ENCODE measurements around the gene GANC. TPM values are rescaled to one million over a fixed set of nuclear protein-coding genes. Genes with fewer than 3 reads are reported as not detected.

The GANC gene
- total RNA-seq, 1 donor from 2014 or later: 12.5 TPM

GRCh38 chr15:42359985-42360384, 87.0 kb downstream of the GANC start:
- H3K4me1 Mint-ChIP-seq (ENCODE audit: low read depth, unreplicated experiment): peaks cover 3% of the 10 kb centered on the region
- FAIRE-seq (no peak), DNase-seq (ENCODE audit: low read depth) (no peak)
- H3K4me2 ChIP-seq (ENCODE audit: low read length): no peak overlapping the region
- H3K9me3 ChIP-seq (ENCODE audit: insufficient read depth, low read depth, low read length): no peaks in the 10 kb centered on the region
- H3K27me3 Mint-ChIP-seq (ENCODE audit: low read depth, unreplicated experiment): peaks cover 4% of the 10 kb centered on the region
- no peaks in the 10 kb centered on the region for H3K36me3 ChIP-seq (ENCODE audit: insufficient read depth, low read length)
- TF ChIP-seq EZH2 (IDR thresholded peaks at IDR 0.05; ENCODE audit: insufficient read depth, low read length) (no peak), CTCF (IDR thresholded peaks at IDR 0.05; ENCODE audit: insufficient read depth, low read depth, low read length) (no peak)
- H3K27ac Mint-ChIP-seq (ENCODE audit: unreplicated experiment): no peak overlapping the region
- no peak overlapping the region for H3K9ac ChIP-seq (ENCODE audit: low read length)
- peaks cover 3% of the 10 kb centered on the region for H3K36me3 Mint-ChIP-seq (ENCODE audit: low read depth, unreplicated experiment)
- H3K4me3 ChIP-seq (ENCODE audit: insufficient read depth, low read depth, low read length): no peak overlapping the region
- no peaks in the 10 kb centered on the region for H3K79me2 ChIP-seq (ENCODE audit: insufficient read depth, low read length)
- no peaks in the 10 kb centered on the region for H3K4me1 ChIP-seq (ENCODE audit: insufficient read depth, low read length)
- no peak overlapping the region for H2AFZ ChIP-seq (ENCODE audit: low read depth, low read length)
- no peak overlapping the region for H3K4me3 Mint-ChIP-seq (ENCODE audit: unreplicated experiment)
- H3K27me3 ChIP-seq (ENCODE audit: insufficient read depth, low read length): no peaks in the 10 kb centered on the region
- H3K9me3 Mint-ChIP-seq (ENCODE audit: unreplicated experiment): no peaks in the 10 kb centered on the region
- H3K27ac ChIP-seq (ENCODE audit: low read depth, low read length): no peak overlapping the region
- H4K20me1 ChIP-seq (ENCODE audit: insufficient read depth, low read length): no peaks in the 10 kb centered on the region

- H3K9me3 Mint-ChIP-seq (ENCODE audit: unreplicated experiment): no peaks in the 10 kb centered on the region
- H3K27ac Mint-ChIP-seq (ENCODE audit: unreplicated experiment): no peak overlapping the region
- Histone ChIP-seq H3K4me2 (ENCODE audit: low read length) (no peak overlapping the region), H3K79me2 (ENCODE audit: insufficient read depth, low read length) (no peaks in the 10 kb centered on the region), H3K9me3 (ENCODE audit: insufficient read depth, low read depth, low read length) (no peaks in the 10 kb centered on the region), H3K4me3 (ENCODE audit: insufficient read depth, low read depth, low read length) (no peak overlapping the region), H3K27ac (ENCODE audit: low read depth, low read length) (no peak overlapping the region), H3K36me3 (ENCODE audit: insufficient read depth, low read length) (no peaks in the 10 kb centered on the region), H3K27me3 (ENCODE audit: insufficient read depth, low read length) (no peaks in the 10 kb centered on the region), H3K4me1 (ENCODE audit: insufficient read depth, low read length) (no peaks in the 10 kb centered on the region), H2AFZ (ENCODE audit: low read depth, low read length) (no peak overlapping the region), H4K20me1 (ENCODE audit: insufficient read depth, low read length) (no peaks in the 10 kb centered on the region), H3K9ac (ENCODE audit: low read length) (no peak overlapping the region)
- DNase-seq (ENCODE audit: low read depth) (no peak), FAIRE-seq (no peak)
- TF ChIP-seq EZH2 (IDR thresholded peaks at IDR 0.05; ENCODE audit: insufficient read depth, low read length) (no peak), CTCF (IDR thresholded peaks at IDR 0.05; ENCODE audit: insufficient read depth, low read depth, low read length) (no peak)
- peaks cover 3% of the 10 kb centered on the region for H3K4me1 Mint-ChIP-seq (ENCODE audit: low read depth, unreplicated experiment)
- H3K36me3 Mint-ChIP-seq (ENCODE audit: low read depth, unreplicated experiment): peaks cover 3% of the 10 kb centered on the region
- H3K27me3 Mint-ChIP-seq (ENCODE audit: low read depth, unreplicated experiment): peaks cover 7% of the 10 kb centered on the region
- H3K4me3 Mint-ChIP-seq (ENCODE audit: unreplicated experiment): no peak overlapping the region
These were observed 87.6 kb downstream of the GANC start for GRCh38 chr15:42360535-42361112.

- Histone ChIP-seq H3K4me3 (ENCODE audit: insufficient read depth, low read depth, low read length) (no peak overlapping the region), H3K4me2 (ENCODE audit: low read length) (no peak overlapping the region), H4K20me1 (ENCODE audit: insufficient read depth, low read length) (no peaks in the 10 kb centered on the region), H3K27ac (ENCODE audit: low read depth, low read length) (no peak overlapping the region), H3K4me1 (ENCODE audit: insufficient read depth, low read length) (no peaks in the 10 kb centered on the region), H2AFZ (ENCODE audit: low read depth, low read length) (no peak overlapping the region), H3K9me3 (ENCODE audit: insufficient read depth, low read depth, low read length) (no peaks in the 10 kb centered on the region), H3K27me3 (ENCODE audit: insufficient read depth, low read length) (no peaks in the 10 kb centered on the region), H3K9ac (ENCODE audit: low read length) (no peak overlapping the region), H3K36me3 (ENCODE audit: insufficient read depth, low read length) (no peaks in the 10 kb centered on the region), H3K79me2 (ENCODE audit: insufficient read depth, low read length) (no peaks in the 10 kb centered on the region)
- Mint-ChIP-seq H3K9me3 (ENCODE audit: unreplicated experiment) (no peaks in the 10 kb centered on the region), H3K36me3 (ENCODE audit: low read depth, unreplicated experiment) (peaks cover 4% of the 10 kb centered on the region), H3K4me3 (ENCODE audit: unreplicated experiment) (no peak overlapping the region), H3K27ac (ENCODE audit: unreplicated experiment) (no peak overlapping the region), H3K4me1 (ENCODE audit: low read depth, unreplicated experiment) (peaks cover 6% of the 10 kb centered on the region), H3K27me3 (ENCODE audit: low read depth, unreplicated experiment) (peaks cover 8% of the 10 kb centered on the region)
- DNase-seq (ENCODE audit: low read depth) (no peak), FAIRE-seq (no peak)
- TF ChIP-seq CTCF (IDR thresholded peaks at IDR 0.05; ENCODE audit: insufficient read depth, low read depth, low read length) (no peak), EZH2 (IDR thresholded peaks at IDR 0.05; ENCODE audit: insufficient read depth, low read length) (no peak)
These were observed 90.5 kb downstream of the GANC start for GRCh38 chr15:42363487-42363886.
